ENCODE data around the gene INPP4A.

INPP4A gene

DNA sequence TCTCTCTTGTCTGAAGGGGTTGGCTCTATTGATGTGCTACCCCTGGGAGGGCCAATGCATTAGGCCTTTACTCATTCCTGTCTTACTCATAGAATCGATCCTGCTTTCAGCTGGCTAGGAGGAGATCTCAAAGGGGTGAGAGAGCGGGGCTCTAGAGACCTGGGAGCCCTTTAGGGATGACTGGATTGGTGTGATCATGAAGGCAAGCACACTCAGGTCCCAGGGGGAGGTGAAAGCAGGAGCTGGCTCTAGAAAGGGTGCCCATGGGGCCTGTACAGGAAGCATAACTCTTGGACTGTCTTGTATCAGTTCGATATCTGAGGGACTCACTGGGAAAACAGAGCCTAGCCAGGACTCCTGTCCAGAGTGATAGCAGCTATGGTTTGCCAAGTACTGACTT is 47.8 kb downstream of the INPP4A start:
- no peak for DNase-seq (ENCODE audit: low spot score)
- no peak for TF ChIP-seq CTCF (IDR thresholded peaks at IDR 0.05; ENCODE audit: extremely low read depth, missing control alignments)

DNA sequence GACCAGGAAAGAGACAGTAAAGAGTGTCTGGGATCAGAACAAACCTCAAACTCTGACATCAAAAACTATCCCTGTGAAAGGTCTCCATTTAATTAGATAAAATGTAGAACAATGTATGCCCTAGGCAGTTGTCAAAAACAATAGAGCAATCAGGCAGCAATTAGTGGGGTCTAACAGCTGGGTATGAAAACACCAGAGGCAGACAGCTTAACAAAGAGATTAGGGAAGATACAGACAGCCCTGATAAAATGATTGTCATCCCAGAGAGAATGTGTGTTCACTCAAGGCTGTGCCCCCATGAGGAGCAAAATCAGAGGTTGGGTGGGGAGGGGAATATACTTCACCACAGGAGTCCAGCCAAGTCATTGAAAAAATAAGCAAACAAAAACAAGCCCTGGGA is 50.0 kb downstream of the INPP4A start:
- no peak for DNase-seq (ENCODE audit: low spot score)
- TF ChIP-seq CTCF (IDR thresholded peaks at IDR 0.05; ENCODE audit: extremely low read depth, missing control alignments), result no peak

DNA sequence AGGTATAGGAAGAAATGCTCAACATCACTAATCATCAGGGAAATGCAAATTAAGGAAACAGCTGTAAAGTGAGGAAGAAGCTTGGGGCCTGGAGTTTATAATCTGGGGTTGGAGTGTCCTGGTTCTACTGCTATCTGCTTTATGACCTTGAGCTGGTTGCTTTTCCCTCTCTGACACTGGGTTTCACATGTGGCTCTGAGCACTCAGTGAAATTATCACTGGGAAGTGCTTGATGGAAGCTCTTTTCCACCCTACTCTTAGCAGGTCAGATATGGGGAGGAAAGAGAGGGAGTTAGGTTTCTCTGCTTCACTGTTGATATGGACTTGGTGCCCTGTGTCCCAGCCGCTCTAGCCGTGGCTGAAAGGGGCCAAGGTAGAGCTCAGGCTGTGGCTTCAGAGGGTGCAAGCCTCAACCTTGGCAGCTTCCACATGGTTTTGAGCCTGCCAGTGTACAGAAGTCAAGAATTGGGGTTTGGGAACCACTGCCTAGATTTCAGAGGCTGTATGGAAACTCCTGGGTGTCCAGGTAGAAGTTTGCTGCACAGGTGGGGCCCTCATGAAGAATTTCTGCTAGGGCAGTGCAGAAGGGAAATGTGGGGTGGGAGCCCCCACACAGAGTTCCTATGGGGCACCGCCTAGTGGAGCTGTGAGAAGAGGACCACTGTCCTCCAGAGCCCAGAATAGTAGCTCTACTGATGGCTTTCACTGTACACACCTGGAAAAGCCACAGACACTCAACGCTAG is 52.3 kb downstream of the INPP4A start:
- DNase-seq (ENCODE audit: low spot score), result no peak
- no peak for TF ChIP-seq CTCF (IDR thresholded peaks at IDR 0.05; ENCODE audit: extremely low read depth, missing control alignments)

GRCh38 chr2:98498703-98499440 is 54.2 kb downstream of the INPP4A start:
- DNase-seq (ENCODE audit: low spot score), result no peak
- TF ChIP-seq CTCF (IDR thresholded peaks at IDR 0.05; ENCODE audit: extremely low read depth, missing control alignments), result no peak

DNA sequence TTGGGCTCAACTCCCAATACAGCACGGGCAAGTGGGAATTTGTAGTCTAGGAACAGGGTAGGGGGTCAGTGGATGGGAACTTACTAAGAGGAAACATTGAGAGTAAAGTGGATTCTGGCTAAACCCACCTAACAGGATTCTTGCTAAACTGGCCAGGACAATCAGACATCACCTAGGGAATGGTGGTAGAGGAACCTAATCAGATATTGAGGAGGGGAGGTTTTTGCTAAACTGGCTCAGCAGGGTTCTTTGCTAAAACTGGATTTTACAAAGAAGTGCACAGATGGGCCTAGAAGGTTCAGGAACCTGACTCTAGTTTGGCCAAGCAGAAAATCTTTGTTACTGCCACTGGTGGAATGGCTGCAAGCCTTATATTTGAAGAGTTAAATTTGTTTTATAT is 55.9 kb downstream of the INPP4A start:
- DNase-seq (ENCODE audit: low spot score), result no peak
- no peak for TF ChIP-seq CTCF (IDR thresholded peaks at IDR 0.05; ENCODE audit: extremely low read depth, missing control alignments)

- DNase-seq (ENCODE audit: low spot score), result no peak
- TF ChIP-seq CTCF (IDR thresholded peaks at IDR 0.05; ENCODE audit: extremely low read depth, missing control alignments), result no peak
Measured at GRCh38 chr2:98501223-98501622, 56.6 kb downstream of the INPP4A start.

DNA sequence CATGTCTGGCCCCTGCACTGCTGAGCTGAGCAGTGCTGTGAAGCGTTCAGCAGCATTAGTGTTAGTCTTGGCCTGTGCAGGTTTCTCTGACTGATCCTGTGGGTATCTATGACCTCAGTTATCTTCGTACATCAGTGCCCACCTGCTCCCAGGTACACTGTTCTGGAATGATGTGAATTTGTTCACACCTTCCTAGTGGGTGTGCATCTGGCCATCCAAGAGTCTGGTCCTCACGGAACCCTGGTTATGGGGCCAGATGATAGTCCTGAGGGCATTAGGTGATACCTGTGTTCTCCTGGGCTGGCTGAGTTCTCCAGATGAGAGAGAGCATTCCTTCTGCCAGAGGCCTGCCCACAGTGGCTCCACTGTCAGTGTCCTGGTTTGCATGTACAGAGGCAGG is 57.2 kb downstream of the INPP4A start:
- no peak for DNase-seq (ENCODE audit: low spot score)
- TF ChIP-seq CTCF (IDR thresholded peaks at IDR 0.05; ENCODE audit: extremely low read depth, missing control alignments), result no peak
